OCI-M2 (cell line): ENCODE results near the gene SLIT1.
"Not testable (repeated sequence)": the region's sequence is repeated elsewhere in the genome, so short reads cannot be mapped to it uniquely, and the experiment has no call there.

Experiments
- DNase-seq: peaks from one replicate; lab custom pipeline; 2025; ENCODE audit not compliant: unreplicated experiment; lab: John Stamatoyannopoulos, UW

The SLIT1 gene

DNA sequence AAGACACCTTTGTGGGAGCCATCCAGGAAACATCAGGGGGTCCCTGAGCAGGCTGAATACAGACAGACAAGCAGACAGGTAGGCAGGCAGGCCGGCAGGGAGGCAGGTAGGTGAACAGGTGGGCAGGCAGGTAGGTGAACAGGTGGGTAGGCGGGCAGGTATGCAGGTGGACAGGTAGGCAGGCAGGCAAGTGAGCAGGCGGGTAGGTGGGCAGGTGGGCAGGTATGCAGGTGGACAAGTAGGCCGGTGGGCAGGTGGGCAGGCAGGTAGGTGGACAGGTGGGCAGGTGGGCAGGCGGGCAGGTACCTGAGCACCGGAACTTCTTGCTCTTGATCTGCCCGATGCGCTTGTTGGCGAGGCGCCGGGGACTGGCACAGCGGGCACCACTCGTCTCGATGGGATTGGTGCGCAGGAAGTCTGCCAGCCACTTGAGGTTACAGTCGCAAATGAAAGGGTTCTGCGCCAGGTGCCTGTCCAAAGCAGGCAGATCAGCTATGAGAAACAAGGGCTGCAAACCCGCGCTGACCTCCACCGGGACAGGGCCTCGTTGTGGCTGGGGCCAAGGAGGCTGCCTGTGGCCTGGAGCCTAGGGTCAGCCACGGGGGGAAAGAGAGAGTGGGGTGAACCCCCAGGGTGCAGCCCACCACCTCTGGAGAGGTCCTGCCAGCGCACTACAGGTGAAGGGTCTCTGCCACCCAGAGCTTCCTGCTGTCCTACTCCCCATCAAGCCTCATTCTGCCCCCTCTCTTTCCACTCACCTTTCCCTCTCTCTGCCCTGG is 136.9 kb downstream of the SLIT1 start:
- no peak for DNase-seq

GRCh38 chr10:97047788-97048187 is 138.0 kb downstream of the SLIT1 start:
- DNase-seq: no peak

- DNase-seq: no peak
Observed at GRCh38 chr10:97047083-97047736, 138.5 kb downstream of the SLIT1 start.

DNA sequence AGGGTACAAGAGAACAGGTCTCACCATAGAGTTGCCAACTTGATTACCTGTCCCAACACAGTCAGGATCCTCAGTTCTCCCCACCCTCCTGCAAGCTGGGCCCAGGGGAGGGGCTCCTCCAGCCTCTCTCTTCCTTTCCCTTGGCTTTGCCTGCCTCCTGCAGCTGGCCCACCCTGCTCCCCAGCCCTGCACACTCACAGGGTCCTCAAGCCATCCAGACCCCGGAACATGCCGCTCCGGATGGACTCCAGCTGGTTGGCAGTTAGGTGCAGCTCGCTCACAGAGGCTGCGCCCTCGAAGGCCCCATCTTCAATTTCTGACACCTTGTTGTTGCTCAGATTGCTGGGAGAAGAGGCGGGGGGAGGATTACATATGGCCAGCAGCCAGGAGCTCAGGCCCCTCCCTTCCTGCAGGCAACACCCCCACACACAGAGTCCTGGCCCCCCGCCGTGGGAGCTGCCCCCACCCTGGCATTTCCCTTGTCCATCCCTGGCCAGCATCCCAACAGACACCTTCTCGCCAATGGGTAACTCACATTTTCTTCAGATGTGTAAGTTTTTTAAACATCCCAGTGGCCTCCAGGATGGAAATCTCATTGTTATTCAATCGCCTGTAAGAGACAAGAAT is 139.2 kb downstream of the SLIT1 start:
- no peak for DNase-seq

- no peak for DNase-seq
Observed at GRCh38 chr10:97043563-97043855, 142.2 kb downstream of the SLIT1 start.

DNA sequence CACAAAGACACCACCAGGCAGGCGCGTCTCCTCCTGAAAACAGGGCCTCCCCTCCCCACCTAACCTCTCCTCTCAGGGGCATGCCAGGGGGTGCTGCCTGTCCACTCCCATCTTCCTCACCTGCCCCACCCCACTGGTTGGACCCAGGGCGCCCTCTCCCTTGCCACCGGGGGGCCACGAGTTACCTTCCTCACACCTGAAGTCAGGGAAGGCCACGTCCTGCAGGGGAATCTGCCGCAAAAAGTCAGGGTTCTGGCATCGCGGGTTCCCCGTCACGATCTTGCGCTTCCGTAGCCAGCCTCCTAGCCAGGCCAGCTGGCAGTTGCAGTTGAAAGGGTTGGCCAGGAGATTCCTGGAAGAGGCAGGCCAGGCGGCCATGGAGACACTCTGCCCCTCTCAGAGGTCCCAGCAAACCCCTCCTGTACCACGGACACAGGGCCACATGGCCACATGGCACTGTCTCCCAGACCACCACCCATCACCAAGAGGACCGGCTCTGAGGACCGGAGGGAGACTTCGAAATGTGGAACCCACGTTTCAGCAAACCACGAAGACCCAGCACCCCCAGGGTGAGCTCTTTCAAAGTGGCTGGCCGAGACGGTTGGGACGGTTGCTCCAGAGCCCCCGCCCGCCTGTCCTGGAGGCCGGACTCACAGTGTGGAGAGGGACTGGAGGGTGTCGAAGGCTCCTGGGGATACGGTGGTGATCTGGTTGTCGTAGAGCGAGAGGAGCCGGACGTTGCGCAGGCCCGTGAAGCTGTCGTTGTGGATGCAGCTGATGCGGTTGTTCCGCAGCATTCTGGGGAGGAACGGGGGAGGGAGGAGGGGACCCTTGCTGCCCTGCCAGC is 142.8 kb downstream of the SLIT1 start:
- DNase-seq: no peak

DNA sequence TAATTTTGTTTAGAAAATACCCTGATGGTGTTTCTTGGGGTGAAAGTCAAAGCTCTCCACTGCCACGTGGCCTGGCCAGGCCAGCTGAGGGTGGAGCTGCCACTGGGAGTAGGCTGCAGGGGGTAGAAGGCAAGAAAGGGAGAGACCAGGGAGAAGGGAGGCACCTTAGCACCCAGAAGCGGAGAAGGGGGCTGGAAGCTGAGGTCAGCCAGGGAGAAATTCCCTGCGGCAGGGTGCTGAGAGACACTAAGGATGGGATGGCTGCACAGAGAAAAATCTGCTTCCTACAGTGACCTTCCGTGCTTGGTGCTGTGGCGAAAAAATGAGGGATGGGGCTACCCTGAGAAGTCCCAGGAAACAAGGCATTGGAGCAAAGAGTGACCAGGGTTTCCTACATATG is 143.7 kb downstream of the SLIT1 start:
- no peak for DNase-seq

DNA sequence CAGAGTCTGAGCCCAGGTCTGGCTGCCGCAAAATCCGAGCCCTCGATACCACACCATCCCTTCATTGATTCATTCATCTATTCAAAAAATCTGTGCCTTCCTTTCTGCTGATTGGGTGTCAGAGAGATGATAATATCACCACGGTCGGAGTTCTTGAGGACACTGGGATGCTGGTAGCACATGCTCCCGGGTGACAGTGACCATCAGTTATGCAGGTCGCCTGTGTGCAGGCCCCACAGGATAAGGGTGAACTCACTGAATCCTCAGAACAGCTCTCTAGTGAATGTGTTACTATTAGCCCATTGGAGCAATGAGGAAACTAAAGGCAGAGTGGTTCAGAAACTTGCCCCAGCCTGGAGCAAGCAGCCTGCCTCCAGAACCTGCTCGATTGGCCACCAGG is 145.1 kb downstream of the SLIT1 start:
- DNase-seq: no peak

DNA sequence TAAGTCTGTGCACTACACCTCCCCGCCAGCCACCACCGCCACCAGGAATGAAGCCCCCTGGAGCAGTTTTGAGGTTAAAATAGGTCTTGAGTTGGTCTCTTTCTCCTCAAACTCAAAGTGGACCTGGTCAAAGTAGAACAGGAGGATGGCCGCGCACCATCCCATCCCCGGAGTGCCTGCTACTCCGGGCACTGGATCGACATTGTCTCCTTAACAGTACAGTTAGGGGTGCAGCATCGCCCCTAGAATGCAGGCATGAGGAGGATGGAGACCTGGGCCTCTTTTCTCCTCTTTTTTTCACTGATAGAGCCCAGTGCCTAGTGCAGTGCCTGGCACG is 145.5 kb downstream of the SLIT1 start:
- DNase-seq: no peak

GRCh38 chr10:97039538-97040247 is 146.1 kb downstream of the SLIT1 start:
- DNase-seq: no peak

GRCh38 chr10:97038688-97039087 is 147.1 kb downstream of the SLIT1 start:
- DNase-seq: no peak

GRCh38 chr10:97037365-97038361 is 148.1 kb downstream of the SLIT1 start:
- DNase-seq: peak; percentile 71

- no peak for DNase-seq
Observed at GRCh38 chr10:97034958-97035769, 150.6 kb downstream of the SLIT1 start.

DNA sequence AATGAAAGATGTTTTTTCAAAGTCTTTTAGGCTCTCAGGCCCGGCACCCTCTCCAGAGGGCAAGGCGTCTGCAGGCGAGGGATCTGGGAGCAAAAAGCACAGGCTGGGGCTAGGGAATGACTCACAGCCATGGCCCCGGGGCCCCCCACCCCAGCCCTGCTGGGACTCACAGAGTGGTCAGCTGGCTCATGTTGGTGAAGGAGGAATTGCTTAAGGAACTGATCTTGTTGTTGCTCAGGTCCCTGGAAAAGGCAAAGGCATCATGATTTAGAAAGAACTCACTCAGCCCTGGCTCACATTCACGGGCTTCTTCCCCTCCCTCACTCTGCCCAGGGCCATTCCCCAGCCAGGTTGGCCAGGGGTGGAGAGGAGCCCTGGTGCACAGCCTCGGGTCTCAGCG is 151.5 kb downstream of the SLIT1 start:
- DNase-seq: no peak

DNA sequence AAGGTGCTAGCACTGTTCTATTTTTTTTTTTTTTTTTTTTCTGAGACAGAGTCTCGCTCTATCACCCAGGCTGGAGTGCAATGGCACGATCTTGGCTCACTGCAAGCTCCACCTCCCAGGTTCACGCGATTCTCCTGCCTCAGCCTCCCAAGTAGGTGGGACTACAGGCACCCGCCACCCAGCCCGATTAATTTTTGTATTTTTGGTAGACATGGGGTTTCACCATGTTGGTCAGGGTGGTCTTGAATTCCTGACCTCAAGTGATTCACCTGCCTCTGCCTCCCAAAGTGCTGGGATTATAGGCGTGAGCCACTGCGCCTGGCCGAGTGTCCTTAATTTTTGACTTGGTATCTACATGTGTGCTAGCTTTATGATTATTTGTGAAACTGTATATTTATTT is 151.9 kb downstream of the SLIT1 start:
- DNase-seq: not testable (repeated sequence)

DNA sequence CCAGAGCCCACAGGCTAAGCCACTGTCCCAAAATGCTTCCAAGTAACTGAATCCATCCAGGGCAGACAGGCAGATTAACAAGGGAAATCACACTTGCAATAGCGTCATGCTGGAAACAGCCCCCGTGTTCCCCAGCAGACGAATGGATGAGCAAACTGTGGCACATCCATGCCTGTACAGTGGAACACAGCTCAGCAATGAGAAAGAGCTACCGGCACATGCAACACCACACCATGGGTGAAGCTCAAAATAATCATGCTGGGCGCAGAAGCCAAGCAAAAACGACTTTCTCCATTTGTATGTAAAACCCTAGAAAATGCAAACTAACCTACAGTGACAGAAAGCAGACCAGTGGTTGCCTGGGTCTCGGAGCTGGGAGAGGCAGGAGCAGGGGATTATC is 153.1 kb downstream of the SLIT1 start:
- no peak for DNase-seq

DNA sequence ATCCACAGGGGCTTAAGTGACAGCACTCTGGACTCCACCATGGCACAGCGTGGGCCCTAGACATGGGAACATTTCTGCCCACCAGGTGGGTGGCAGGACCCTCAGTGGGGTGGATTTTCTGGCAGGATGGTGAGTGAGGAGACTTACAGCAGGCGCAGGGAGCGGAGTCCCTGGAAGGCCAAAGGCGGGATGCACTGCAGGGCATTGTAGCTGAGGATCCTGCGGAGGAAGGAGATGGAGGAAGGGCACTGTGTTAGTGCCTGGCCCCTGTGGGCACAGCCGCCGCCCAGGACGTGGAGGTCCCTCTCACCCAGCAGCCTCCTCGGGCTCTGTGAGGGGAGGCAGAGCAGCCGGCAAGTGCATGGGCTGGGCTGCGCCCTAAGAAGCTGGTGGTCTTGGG is 154.3 kb downstream of the SLIT1 start:
- no peak for DNase-seq

DNA sequence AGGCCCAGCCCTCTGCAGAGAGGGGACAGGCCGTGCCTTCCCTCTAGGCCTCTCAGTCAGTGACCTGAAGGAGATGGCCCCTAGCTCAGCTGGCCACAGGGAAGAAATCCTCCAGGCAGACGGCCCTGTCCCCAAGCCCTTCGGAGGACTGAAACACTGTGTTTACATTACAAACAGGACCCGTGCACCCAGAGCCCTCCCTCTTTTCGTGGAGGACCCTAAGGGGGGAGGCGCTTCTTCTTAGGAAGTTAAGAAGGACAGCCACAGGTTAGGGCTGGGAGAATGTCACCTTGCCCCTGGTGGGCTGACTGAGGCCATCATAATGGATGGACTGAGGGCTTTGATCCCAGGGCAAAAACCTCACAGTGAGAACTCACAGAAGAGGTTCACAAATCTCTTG is 154.9 kb downstream of the SLIT1 start:
- no peak for DNase-seq

- DNase-seq: no peak
Observed at GRCh38 chr10:97029271-97029670, 156.5 kb downstream of the SLIT1 start.
